Heart left ventricle (tissue), 16 donors: ENCODE data around the gene VEZT. TPM values are rescaled to one million over a fixed set of nuclear protein-coding genes. Genes with fewer than 3 reads are reported as not detected.

ENCODE experiments used
- ATAC-seq, 4 donors: fragments of 200-7000 bp; cut with Tn5 transposase; one replicate each; pipeline ENCODE4 v1.9.1; 2020 to 2022; ENCODE audit warnings: moderate library complexity in 4 of 4, mild to moderate bottlenecking in 3 of 4, moderate number of reproducible peaks in 1 of 4
- DNase-seq, 5 donors: peaks; one replicate each; pipeline ENCODE4 v3.0.0-alpha.2; 2020
- H3K27ac ChIP-seq, 12 donors: fragments of 200-600 bp; sonication (generic) in 4 of 12; one replicate each; pipeline versions ENCODE4 v1.5.0 to v1.8.0; 2016 to 2022; ENCODE audit warnings: mild to moderate bottlenecking in 2 of 12
- H3K27me3 ChIP-seq, 9 donors: fragments of 200-600 bp; sonication (generic) in 2 of 9; one replicate each; pipeline versions ENCODE4 v1.5.1 to v1.8.0; 2016 to 2022; ENCODE audit warnings: mild to moderate bottlenecking in 3 of 9
- H3K36me3 ChIP-seq, 9 donors: fragments of 200-600 bp; sonication (generic) in 2 of 9; one replicate each; pipeline versions ENCODE4 v1.5.0 to v1.8.0; 2018 to 2022; ENCODE audit warnings: mild to moderate bottlenecking in 2 of 9
- H3K4me1 ChIP-seq, 12 donors: fragments of 200-600 bp; sonication (generic) in 4 of 12; one replicate each; pipeline versions ENCODE4 v1.5.0 to v1.8.0; 2016 to 2022; ENCODE audit warnings: mild to moderate bottlenecking in 3 of 12
- H3K4me3 ChIP-seq, 12 donors: fragments of 200-600 bp; sonication (generic) in 4 of 12; one replicate each; pipeline versions ENCODE4 v1.5.0 to v1.8.0; 2017 to 2022; ENCODE audit warnings: mild to moderate bottlenecking in 9 of 12, moderate library complexity in 4 of 12
- H3K9me3 ChIP-seq, 12 donors: fragments of 200-600 bp; sonication (generic) in 4 of 12; one replicate each; pipeline versions ENCODE4 v1.5.0 to v1.8.0; 2016 to 2022; ENCODE audit warnings: mild to moderate bottlenecking in 1 of 12
- CTCF ChIP-seq, 12 donors: fragments of 200-600 bp; sonication (generic) in 4 of 12; IDR thresholded peaks; one replicate each; pipeline versions ENCODE4 v1.5.0 to v1.8.0; 2018 to 2022; ENCODE audit warnings: antibody characterized with exemption in 12 of 12, mild to moderate bottlenecking in 5 of 12
- POLR2A ChIP-seq, 2 donors: fragments of 450-650 bp; IDR thresholded peaks; one replicate each; pipeline ENCODE4 v1.6.1; 2017; ENCODE audit warnings: antibody characterized with exemption in 2 of 2, mild to moderate bottlenecking in 2 of 2, moderate library complexity in 2 of 2
- WGBS, 4 donors: extraction: QIAGEN DNeasy Blood & Tissue Kit in 2 of 4; methylation state at CpG; one replicate each; pipeline versions ENCODE4 v1.1.5 to v1.1.7; 2013 to 2018; 5-methylcytosine and 5-hydroxymethylcytosine counted together
- intact Hi-C, 10 donors: fragments of 100-400 bp; cut with DNase I; formaldehyde crosslinking; loops; one replicate each; pipeline versions ENCODE4 v1.11.1 to v1.14.2; 2022
- polyA plus RNA-seq, 2 donors: library from polyadenylated mRNA; stranded (reverse); fragments of 200-250 nt; gene quantifications; one replicate each; pipeline ENCODE4 v1.2.3, GENCODE V29; 2013
- total RNA-seq, 9 donors: library from RNA; depleted of rRNA in 2 of 9; stranded (reverse); fragments of >200 nt in 2 of 9; fragmentation: NEBNext Ultra II Directional in 3 of 9; extraction: Animal tissue kit (Norgen Biotek cat#: 25700) in 3 of 9; gene quantifications; one replicate each; pipeline versions ENCODE4 v1.1.0 to v1.2.4, GENCODE V29; 2016 to 2023
- donor health status: ischemic (EF 13 %, LVEDD 7.1; RV severe dilation, severe dysfunction).
- donor health status: healthy with polysubstance abuse.
- donor health status: DM: no; HTN: yes; CAD: no.
- donor health status: DM: no; HTN: no; CAD: no.
- donor health status: ischemic (EF 25% LVEDD 6.9; RV normal size, moderate dysfunction).
- donor health status: ischemic (EF 25% LVEDD 5.7; RV mildly dilated, moderate dysfunction).
- donor health status: healthy.
- donor health status: DM: yes; HTN: yes; CAD: no.
- donor health status: ischemic (EF 35%, LVEDD 5.7; RV mildly dilated, moderate dysfunction).
- donor health status: nonischemic (EF 11% LVEDD 7.7; RV severe dilation, severe dysfunction).
- donor health status: DM: yes; HTN: yes; CAD: no.
- donor health status: PGD.
- donor health status: ischemic (EF 29% LVEDD 5.4; RV normal size, mild dysfunction).
- donor health status: nonischemic (EF 23%, LVEDD 6.1; RV moderate dilation, normal function).

VEZT gene
- total and polyA plus RNA-seq, 11 donors, result 14.6 to 89.9 (median 65.2) TPM

GRCh38 chr12:95261109-95261508, 43.5 kb downstream of the VEZT start:
- intact Hi-C loops, result no loop called here
- TF ChIP-seq CTCF (IDR thresholded peaks at IDR 0.05), result no peak
- TF ChIP-seq POLR2A (IDR thresholded peaks at IDR 0.05), result no peak
- no peaks in the 10 kb centered on the region for H3K27me3 ChIP-seq
- WGBS, 4 donors, result 95 to 99% (median 97%) methylated on average over 4 of the region's 4 CpGs
- no peaks in the 10 kb centered on the region for H3K9me3 ChIP-seq
- H3K4me3 ChIP-seq, result no peak overlapping the region
- peaks cover 0 to 33% (median 15%) of the 10 kb centered on the region in 12 donors for H3K4me1 ChIP-seq
- peaks cover 0 to 82% (median 53%) of the 10 kb centered on the region in 9 donors for H3K36me3 ChIP-seq
- DNase-seq, result no peak
- ATAC-seq, result no peak
- no peak overlapping the region for H3K27ac ChIP-seq

- Histone ChIP-seq H3K4me1 (peaks cover 0 to 41% (median 15%) of the 10 kb centered on the region in 12 donors), H3K27me3 (no peaks in the 10 kb centered on the region), H3K27ac (peak overlapping the region in 6 of 12 donors; percentile 15 to 51 (median 30)), H3K36me3 (peaks cover 0 to 82% (median 53%) of the 10 kb centered on the region in 9 donors), H3K9me3 (no peaks in the 10 kb centered on the region), H3K4me3 (no peak overlapping the region)
- DNase-seq, result peak in 2 of 5 donors; percentile 23 to 32
- 30 to 38% (median 37%) methylated on average over 3 of the region's 3 CpGs for WGBS, 4 donors
- ATAC-seq, result peak; percentile 62 to 80 (median 74)
- intact Hi-C loops, result no loop called here
- TF ChIP-seq CTCF (IDR thresholded peaks at IDR 0.05) (no peak), POLR2A (IDR thresholded peaks at IDR 0.05) (no peak)
These were observed 45.2 kb downstream of the VEZT start for GRCh38 chr12:95262808-95263207.

- Histone ChIP-seq H3K27ac (peak overlapping the region in 6 of 12 donors; percentile 2 to 42 (median 10)), H3K36me3 (peaks cover 0 to 90% (median 61%) of the 10 kb centered on the region in 9 donors), H3K9me3 (no peaks in the 10 kb centered on the region), H3K4me3 (no peak overlapping the region), H3K4me1 (peaks cover 0 to 37% (median 13%) of the 10 kb centered on the region in 12 donors), H3K27me3 (no peaks in the 10 kb centered on the region)
- TF ChIP-seq POLR2A (IDR thresholded peaks at IDR 0.05), result no peak
- no peak for TF ChIP-seq CTCF (IDR thresholded peaks at IDR 0.05)
- ATAC-seq (no peak), DNase-seq (no peak)
- intact Hi-C loops, result no loop called here
- 68 to 80% (median 68%) methylated on average over 2 of the region's 2 CpGs for WGBS, 4 donors
These were observed 48.2 kb downstream of the VEZT start for GRCh38 chr12:95265765-95266164.

GRCh38 chr12:95266254-95266653, 48.6 kb downstream of the VEZT start:
- Histone ChIP-seq H3K36me3 (peaks cover 0 to 91% (median 66%) of the 10 kb centered on the region in 9 donors), H3K4me1 (peaks cover 0 to 37% (median 13%) of the 10 kb centered on the region in 12 donors), H3K27me3 (no peaks in the 10 kb centered on the region), H3K27ac (peak overlapping the region in 8 of 12 donors; percentile 2 to 42 (median 10)), H3K4me3 (no peak overlapping the region), H3K9me3 (no peaks in the 10 kb centered on the region)
- no peak for TF ChIP-seq CTCF (IDR thresholded peaks at IDR 0.05)
- TF ChIP-seq POLR2A (IDR thresholded peaks at IDR 0.05), result no peak
- intact Hi-C loops, result no loop called here
- 45 to 68% (median 49%) methylated on average over 6 of the region's 6 CpGs for WGBS, 4 donors
- DNase-seq, result no peak
- ATAC-seq, result peak; percentile 54 to 82 (median 63)
